HepG2 (cell line): ENCODE data around the gene CEP20. TPM values are rescaled to one million over a fixed set of nuclear protein-coding genes. Genes with fewer than 3 reads are reported as not detected.

Experiments
- CREB1 ChIP-seq, 2 experiments: fragments of 450-650 bp in 1 of 2; IDR thresholded peaks; 2 replicates each; pipeline ENCODE4 v1.6.1; 2016 to 2017; ENCODE audit warnings: control low read depth in 1 of 2, mild to moderate bottlenecking in 1 of 2, missing compliant biosample characterization in 1 of 2, missing genetic modification characterization in 1 of 2
- FOXA1 ChIP-seq, 2 experiments: fragments of 450-650 bp in 1 of 2; sonication (generic) in 1 of 2; formaldehyde crosslinking in 1 of 2; IDR thresholded peaks; 2 replicates each; pipeline versions ENCODE4 v1.4.0 to v1.6.1; 2016 to 2020; ENCODE audit warnings: missing genetic modification reagents in 1 of 2
- FOXA3 ChIP-seq: IDR thresholded peaks from 2 replicates; pipeline ENCODE4 v1.6.1; 2016; ENCODE audit warnings: missing genetic modification reagents, missing compliant biosample characterization
- FOXK2 ChIP-seq: fragments of 450-650 bp; IDR thresholded peaks from 2 replicates; pipeline ENCODE4 v1.6.1; 2016
- FOXP1 ChIP-seq, 2 experiments: fragments of 450-650 bp in 1 of 2; IDR thresholded peaks; 2 replicates each; pipeline ENCODE4 v1.6.1; 2017 to 2018; ENCODE audit warnings: antibody characterized with exemption in 1 of 2
- KAT2B ChIP-seq: fragments of 150-350 bp; IDR thresholded peaks from 2 replicates; pipeline ENCODE4 v1.6.1; 2014; ENCODE audit warnings: low read depth, low read length, borderline replicate concordance
- MAFF ChIP-seq: IDR thresholded peaks from 2 replicates; pipeline ENCODE4 v1.6.1; 2011; ENCODE audit warnings: low read depth, low read length, improper control_type of control experiment
- SAFB2 ChIP-seq: sonication (generic); formaldehyde crosslinking; IDR thresholded peaks from 2 replicates; pipeline ENCODE4 v1.5.1; 2020; ENCODE audit warnings: missing genetic modification reagents, low read depth, mild to moderate bottlenecking, borderline replicate concordance
- SALL1 ChIP-seq: sonication (generic); formaldehyde crosslinking; IDR thresholded peaks from 2 replicates; pipeline ENCODE4 v1.8.0; 2022; ENCODE audit warnings: mild to moderate bottlenecking, missing genetic modification reagents
- SAP130 ChIP-seq: IDR thresholded peaks from 2 replicates; pipeline ENCODE4 v1.6.1; 2016; ENCODE audit warnings: low read depth
- SMAD1 ChIP-seq: sonication (generic); formaldehyde crosslinking; IDR thresholded peaks from 2 replicates; pipeline ENCODE4 v1.4.0; 2020; ENCODE audit warnings: missing genetic modification reagents, low read depth, mild to moderate bottlenecking, borderline replicate concordance
- SP2 ChIP-seq: sonication (generic); formaldehyde crosslinking; IDR thresholded peaks from 2 replicates; pipeline ENCODE4 v1.5.1; 2020; ENCODE audit warnings: mild to moderate bottlenecking, missing genetic modification reagents
- TERF1 ChIP-seq: sonication (generic); formaldehyde crosslinking; IDR thresholded peaks from 2 replicates; pipeline ENCODE4 v1.8.0; 2022; ENCODE audit warnings: mild to moderate bottlenecking, missing genetic modification reagents, moderate library complexity
- TFDP2 ChIP-seq: sonication (generic); formaldehyde crosslinking; IDR thresholded peaks from 2 replicates; pipeline ENCODE4 v1.4.0; 2020; ENCODE audit warnings: missing genetic modification reagents
- TIGD3 ChIP-seq: sonication (generic); formaldehyde crosslinking; IDR thresholded peaks from 2 replicates; pipeline ENCODE4 v1.5.1; 2020; ENCODE audit warnings: mild to moderate bottlenecking, missing genetic modification reagents, borderline replicate concordance
- ZNF101 ChIP-seq: sonication (generic); formaldehyde crosslinking; IDR thresholded peaks from 2 replicates; pipeline ENCODE4 v1.4.0; 2020; ENCODE audit warnings: mild to moderate bottlenecking, low read depth, missing genetic modification reagents, borderline replicate concordance
- ZNF121 ChIP-seq: sonication (generic); formaldehyde crosslinking; IDR thresholded peaks from 2 replicates; pipeline ENCODE4 v1.5.0; 2020; ENCODE audit warnings: mild to moderate bottlenecking, missing genetic modification reagents
- ZNF326 ChIP-seq: sonication (generic); formaldehyde crosslinking; IDR thresholded peaks from 2 replicates; pipeline ENCODE4 v1.4.0; 2020; ENCODE audit warnings: missing genetic modification reagents, borderline replicate concordance
- ZNF33A ChIP-seq: sonication (generic); formaldehyde crosslinking; IDR thresholded peaks from 2 replicates; pipeline ENCODE4 v1.5.1; 2020; ENCODE audit warnings: missing genetic modification reagents, mild to moderate bottlenecking, moderate library complexity, borderline replicate concordance
- ZNF652 ChIP-seq: IDR thresholded peaks from 2 replicates; pipeline ENCODE4 v1.6.1; 2016; ENCODE audit warnings: low read depth, borderline replicate concordance
- ZNF768 ChIP-seq: sonication (generic); formaldehyde crosslinking; IDR thresholded peaks from 2 replicates; pipeline ENCODE4 v1.4.0; 2020; ENCODE audit warnings: missing genetic modification reagents
- ZNF770 ChIP-seq: sonication (generic); formaldehyde crosslinking; IDR thresholded peaks from 2 replicates; pipeline ENCODE4 v1.5.0; 2020; ENCODE audit warnings: mild to moderate bottlenecking, missing genetic modification reagents
- polyA plus RNA-seq, 8 experiments: library from polyadenylated mRNA; depleted of rRNA in 3 of 8; stranded (reverse) in 7 of 8; unstranded in 1 of 8; fragments of >200 nt; fragmentation: Illumina TruSeq in 4 of 8; extraction: Trizol in 4 of 8; gene quantifications; 2 replicates each; pipeline versions ENCODE4 v1.2.1 to v1.2.3, GENCODE V29; 2011 to 2016; ENCODE audit warnings: low read depth in 4 of 8, missing spikeins in 1 of 8, mixed read lengths in 1 of 8; ENCODE audit not compliant: insufficient read depth in 1 of 8
- total RNA-seq, 5 experiments: library from RNA; depleted of rRNA; stranded (reverse); fragments of >200 nt; fragmentation: Illumina TruSeq; extraction: Trizol; gene quantifications; 2 replicates each; pipeline ENCODE4 v1.2.3, GENCODE V29; 2016; ENCODE audit warnings: low read depth in 1 of 5
- TF ChIP-seq, protein P1 (sequence below), 2 experiments: fragments of 450-650 bp in 1 of 2; sonication (generic) in 1 of 2; formaldehyde crosslinking; IDR thresholded peaks; 2 replicates each; pipeline versions ENCODE4 v1.5.0 to v1.8.0; 2020 to 2022; ENCODE audit warnings: mild to moderate bottlenecking in 1 of 2, missing genetic modification reagents in 1 of 2

The CEP20 gene
- total and polyA plus RNA-seq, 2 of the 13 experiments (the other 11 are each of a cell fraction or from before 2014, with no cell fraction given) = 53.0 to 54.1 TPM

DNA sequence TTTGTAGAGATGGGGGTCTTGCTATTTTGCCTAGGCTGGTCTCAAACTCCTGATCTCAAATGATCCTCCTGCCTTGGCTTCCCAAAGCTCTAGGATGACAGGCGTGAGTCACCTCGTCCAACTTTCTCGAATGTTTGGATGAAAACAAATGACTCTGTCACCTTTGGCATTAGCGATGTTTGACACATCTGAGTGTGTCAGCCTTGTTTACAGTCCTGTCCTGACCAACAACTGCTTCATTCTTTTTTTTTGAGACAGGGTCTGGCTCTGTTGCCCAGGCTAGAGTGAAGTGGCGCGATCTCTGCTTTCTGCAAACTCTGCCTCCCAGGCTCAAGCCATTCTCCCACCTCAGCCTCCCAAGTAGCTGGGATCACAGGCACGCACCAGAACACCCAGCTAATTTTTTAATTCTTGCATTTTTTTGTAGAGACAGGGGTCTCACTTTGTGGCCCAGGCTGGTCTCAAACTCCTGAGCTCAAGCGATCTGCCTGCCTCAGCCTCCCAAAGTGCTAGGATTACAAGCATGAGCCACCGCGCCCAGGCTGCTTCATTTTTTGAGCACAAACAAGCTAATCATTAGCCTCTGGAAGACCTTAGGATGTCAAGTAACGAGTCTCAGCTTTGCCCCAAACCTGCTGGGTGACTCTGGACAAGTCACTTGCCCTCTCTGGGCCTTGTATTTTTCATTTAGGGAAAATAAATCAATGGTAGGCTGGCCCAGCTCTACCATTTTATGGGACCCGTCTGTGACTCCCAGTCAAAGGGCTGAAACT is 39.0 kb downstream of the CEP20 start (continued):
- TF ChIP-seq ZNF770 = no peak
- TF ChIP-seq KAT2B = no peak
- no peak for TF ChIP-seq TFDP2
- no peak for TF ChIP-seq ZNF101
- TF ChIP-seq, protein P1, sequence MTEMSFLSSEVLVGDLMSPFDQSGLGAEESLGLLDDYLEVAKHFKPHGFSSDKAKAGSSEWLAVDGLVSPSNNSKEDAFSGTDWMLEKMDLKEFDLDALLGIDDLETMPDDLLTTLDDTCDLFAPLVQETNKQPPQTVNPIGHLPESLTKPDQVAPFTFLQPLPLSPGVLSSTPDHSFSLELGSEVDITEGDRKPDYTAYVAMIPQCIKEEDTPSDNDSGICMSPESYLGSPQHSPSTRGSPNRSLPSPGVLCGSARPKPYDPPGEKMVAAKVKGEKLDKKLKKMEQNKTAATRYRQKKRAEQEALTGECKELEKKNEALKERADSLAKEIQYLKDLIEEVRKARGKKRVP (CRISPR knock-in tag; IDR thresholded peaks at IDR 0.05) = no peak
- no peak for TF ChIP-seq ZNF652 (CRISPR knock-in tag)
- no peak for TF ChIP-seq ZNF326 (CRISPR knock-in tag)
- no peak for TF ChIP-seq FOXA1 (IDR thresholded peaks at IDR 0.05)
- TF ChIP-seq FOXA1 (CRISPR knock-in tag; IDR thresholded peaks at IDR 0.05) = 0 out of 2 replicates have a peak, but pooled peaks have one; percentile 11
- TF ChIP-seq ZNF121 = peak; percentile 86
- TF ChIP-seq TIGD3 (CRISPR knock-in tag) = no peak
- no peak for TF ChIP-seq SMAD1 (CRISPR knock-in tag)
- TF ChIP-seq SAP130 (CRISPR knock-in tag) = peak; percentile 42; the same call in 1 of the 2 replicates
- TF ChIP-seq CREB1 (IDR thresholded peaks at IDR 0.05) = peak; percentile 51; the same call in 1 of the 2 replicates
- no peak for TF ChIP-seq CREB1 (CRISPR knock-in tag; IDR thresholded peaks at IDR 0.05)
- TF ChIP-seq SALL1 (CRISPR knock-in tag) = 0 out of 2 replicates have a peak, but pooled peaks have one; percentile 9
- TF ChIP-seq SP2 = no peak
- 0 out of 2 replicates have a peak, but pooled peaks have one; percentile 8 for TF ChIP-seq FOXK2
- no peak for TF ChIP-seq FOXP1 (IDR thresholded peaks at IDR 0.05)
- TF ChIP-seq FOXP1 (CRISPR knock-in tag; IDR thresholded peaks at IDR 0.05) = peak; percentile 75
- 0 out of 2 replicates have a peak, but pooled peaks have one; percentile 47 for TF ChIP-seq FOXA3 (CRISPR knock-in tag)
- no peak for TF ChIP-seq MAFF
- no peak for TF ChIP-seq ZNF33A (CRISPR knock-in tag)
- no peak for TF ChIP-seq SAFB2 (CRISPR knock-in tag)
- no peak for TF ChIP-seq TERF1 (CRISPR knock-in tag)
- peak; percentile 84 for TF ChIP-seq ZNF768 (CRISPR knock-in tag)
